NCI-H1436 treated with DMSO at 0.1 percent for 48 hours (cell line): ENCODE results near the gene C2orf78.
"Not testable (repeated sequence)": the region's sequence is repeated elsewhere in the genome, so short reads cannot be mapped to it uniquely, and the experiment has no call there.

Experiments used
- DNase-seq: peaks from one replicate; lab custom pipeline; 2025; lab: John Stamatoyannopoulos, UW

C2orf78 gene

GRCh38 chr2:73783883-73784282 is at the start of gene C2orf78:
TSS of gene C2orf78 (plus strand) at chr2:73784183. CDS start at chr2:73784310, 127 bp downstream.
- not testable (repeated sequence) for DNase-seq

GRCh38 chr2:73736378-73736777 is 47.6 kb upstream of the C2orf78 start:
- DNase-seq: no peak

DNA sequence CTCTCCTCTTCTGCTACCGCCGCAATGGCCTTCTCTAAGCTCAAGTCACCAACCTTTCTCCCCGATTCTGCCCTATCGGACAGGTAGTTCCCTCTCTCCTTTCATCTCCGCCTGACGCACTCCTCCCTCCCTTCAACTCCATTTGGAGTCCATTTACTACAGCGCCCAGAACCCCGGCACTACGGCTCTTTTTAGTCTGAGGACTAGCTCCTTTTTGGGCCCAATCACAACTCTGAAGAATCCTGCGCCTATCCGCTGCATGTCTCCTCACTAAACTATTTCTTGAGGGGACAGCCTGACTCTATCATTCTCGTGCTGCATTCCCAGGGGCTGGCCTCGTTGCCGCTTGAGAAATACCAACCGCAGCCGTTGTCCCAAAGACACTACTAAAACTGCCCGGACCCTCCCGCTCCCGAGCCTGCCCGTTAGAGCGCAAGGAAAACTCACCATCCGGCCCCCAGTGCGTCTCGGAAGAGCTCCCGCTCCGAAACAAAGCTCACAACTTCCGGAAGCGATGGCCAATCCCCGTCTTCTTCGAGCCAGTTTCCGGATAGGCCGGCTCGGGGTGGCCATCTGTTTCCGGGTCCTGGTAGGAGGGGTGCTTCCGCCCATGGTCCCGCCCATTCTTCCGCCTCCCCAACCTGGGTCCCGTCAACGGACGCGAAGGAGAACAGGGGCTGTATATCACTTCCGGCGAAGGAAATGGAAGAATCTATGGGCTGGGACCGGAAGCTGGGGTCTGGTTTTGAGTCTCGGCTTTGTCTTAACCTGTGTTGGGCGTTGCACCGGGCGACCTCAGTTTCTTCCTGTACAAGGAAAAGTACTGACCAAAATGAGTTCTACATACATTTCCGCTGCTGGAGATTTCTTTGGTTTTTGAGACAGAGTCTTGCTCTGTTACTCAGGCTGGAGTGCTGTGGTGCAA is 46.9 kb upstream of the C2orf78 start, which contains the start of gene TPRKB:
TPRKB (minus strand) TSS at position 491 of the 925 bp plus-strand sequence. CDS start 2,776 bp downstream, outside the sequence.
- peak; percentile 87 for DNase-seq

DNA sequence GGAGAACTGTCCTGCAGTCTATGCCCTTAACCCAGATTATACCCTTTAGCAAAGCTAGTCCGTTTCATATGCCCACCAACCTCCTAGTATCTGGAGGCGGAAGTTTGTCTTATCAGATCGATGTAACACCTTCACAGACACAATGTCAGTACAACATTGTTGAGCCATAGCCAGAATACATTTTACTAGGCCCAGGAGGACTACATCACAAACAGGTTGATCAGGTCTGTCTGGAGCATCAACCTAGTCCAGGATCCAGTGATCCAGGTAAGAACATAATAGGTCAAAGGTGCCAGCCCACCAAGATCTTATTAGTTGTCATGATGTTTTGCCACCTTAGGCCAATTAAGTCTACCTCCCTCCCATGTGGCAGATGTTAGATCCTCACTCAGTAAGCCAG is 44.9 kb upstream of the C2orf78 start:
- no peak for DNase-seq

- DNase-seq: no peak
These were observed 43.2 kb upstream of the C2orf78 start for GRCh38 chr2:73740767-73741166.

DNA sequence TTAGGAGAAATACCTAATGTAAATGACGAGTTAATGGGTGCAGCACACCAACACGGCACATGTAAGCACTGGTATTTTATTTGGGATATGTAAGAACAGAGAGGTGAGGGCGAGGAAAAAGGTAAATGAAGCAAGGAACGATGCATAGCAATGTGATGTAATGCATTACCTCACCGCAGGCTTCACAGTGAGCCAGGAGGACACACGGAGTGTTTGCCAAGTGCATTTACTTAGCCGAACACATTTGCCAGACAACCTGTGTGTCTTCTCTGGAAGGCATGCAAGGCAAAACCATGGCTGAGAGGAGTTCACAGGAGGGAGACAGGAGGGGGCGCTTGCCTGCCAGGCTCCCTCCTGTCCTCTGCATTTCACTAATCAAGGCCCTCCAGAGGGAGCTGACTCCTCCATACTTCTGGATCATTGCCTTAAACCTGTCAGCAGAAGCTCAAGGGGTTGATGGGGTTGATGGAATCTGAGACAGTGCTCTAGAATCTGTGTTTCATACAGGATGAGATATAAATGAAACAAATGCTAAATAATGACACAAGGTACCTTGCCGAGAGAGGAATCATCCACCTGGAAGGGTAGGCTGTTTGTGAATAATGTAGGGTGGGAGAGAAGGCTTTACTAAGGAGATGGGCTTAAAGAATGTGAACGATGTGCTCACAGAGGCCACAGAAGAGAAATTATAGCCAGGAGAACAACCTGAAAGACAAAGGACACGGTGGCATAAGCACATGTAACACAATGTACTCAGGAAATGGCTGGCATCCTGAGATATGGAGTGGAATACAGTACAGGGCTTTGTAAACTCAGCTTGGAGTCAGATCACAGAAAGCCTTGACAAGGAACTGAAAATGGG is 37.7 kb upstream of the C2orf78 start:
- DNase-seq: no peak

DNA sequence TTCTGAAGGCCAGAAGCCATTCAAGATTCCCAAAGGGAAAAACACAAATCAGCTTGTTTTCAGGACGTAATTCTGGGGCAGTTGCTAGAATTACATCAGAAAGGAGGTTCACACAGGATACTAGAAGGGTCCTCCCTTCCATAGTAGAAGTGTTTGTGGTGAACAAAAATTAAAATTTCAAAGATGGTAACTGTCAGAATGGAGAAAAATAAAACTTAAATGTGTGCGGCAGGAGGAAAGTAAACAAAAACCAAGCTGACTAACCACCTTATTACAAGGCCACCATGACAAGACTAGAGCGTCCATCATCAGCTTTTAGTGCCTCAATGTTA is 37.1 kb upstream of the C2orf78 start:
- no peak for DNase-seq

GRCh38 chr2:73749314-73749713 is 34.7 kb upstream of the C2orf78 start:
- DNase-seq: no peak

DNA sequence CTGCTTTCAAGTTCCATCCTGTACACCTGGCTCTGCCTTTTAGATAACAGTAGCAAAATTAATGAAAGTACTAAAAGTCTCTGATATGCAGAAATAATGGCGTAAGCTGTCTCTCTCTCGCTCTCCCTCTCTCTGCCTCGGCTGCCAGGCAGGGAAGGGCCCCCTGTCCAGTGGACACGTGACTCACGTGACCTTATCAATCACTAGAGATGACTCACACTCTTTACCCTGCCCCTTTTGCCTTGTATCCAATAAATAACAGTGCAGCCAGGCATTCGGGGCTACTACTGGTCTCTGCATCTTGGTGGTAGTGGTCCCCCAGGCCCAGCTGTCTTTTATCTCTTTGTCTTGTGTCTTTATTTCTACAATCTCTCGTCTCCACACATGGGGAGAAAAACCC is 29.7 kb upstream of the C2orf78 start:
- DNase-seq: not testable (repeated sequence)

DNA sequence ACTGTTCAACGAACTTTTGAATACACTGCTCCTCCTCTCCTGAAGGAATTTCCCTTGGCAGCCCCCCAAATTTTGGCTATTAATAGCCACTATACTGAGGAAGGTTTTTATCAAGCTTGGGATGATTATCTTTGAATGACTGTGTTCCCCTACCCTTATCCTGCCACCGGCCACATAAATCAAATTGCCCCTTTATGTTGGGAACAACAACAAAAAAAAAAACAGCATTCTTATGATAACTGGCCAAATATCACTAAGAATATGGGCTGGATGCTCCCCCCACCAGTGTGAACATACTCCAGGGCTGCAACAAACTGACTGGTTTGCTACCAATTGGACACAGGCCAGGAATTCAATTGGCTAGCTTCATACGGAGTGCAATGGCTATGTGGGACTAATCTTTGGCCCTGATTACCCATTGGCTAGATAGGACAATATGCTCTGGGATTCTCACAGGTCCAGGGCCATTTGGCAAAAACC is 24.7 kb upstream of the C2orf78 start:
- DNase-seq: no peak

GRCh38 chr2:73759904-73760303 is 24.1 kb upstream of the C2orf78 start:
- DNase-seq: no peak

DNA sequence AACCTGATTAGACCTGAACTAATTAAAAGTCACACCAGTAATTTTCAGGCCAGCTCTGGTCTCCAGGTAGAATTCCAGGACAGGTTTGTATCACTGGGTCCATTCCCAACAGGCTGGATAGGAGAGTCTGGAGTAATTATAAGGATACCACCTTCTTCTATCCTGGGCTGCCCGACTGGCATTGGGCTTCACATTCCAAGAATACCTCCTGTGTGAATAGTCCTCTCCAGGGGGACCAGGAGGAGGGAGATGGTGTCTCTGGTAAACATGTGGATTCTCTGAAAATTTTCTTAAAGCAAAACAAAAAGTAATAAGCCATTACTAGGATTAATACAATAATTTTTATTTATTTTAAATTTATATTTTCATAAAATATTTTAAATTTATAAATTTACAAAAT is 21.4 kb upstream of the C2orf78 start:
- DNase-seq: no peak

- DNase-seq: no peak
These were observed 19.0 kb upstream of the C2orf78 start for GRCh38 chr2:73764945-73765344.

- no peak for DNase-seq
These were observed 17.6 kb upstream of the C2orf78 start for GRCh38 chr2:73766349-73766748.

- DNase-seq: no peak
These were observed 17.0 kb upstream of the C2orf78 start for GRCh38 chr2:73766994-73767393.

GRCh38 chr2:73770725-73771124 is 13.3 kb upstream of the C2orf78 start:
- DNase-seq: no peak

- DNase-seq: no peak
These were observed 11.2 kb upstream of the C2orf78 start for GRCh38 chr2:73772819-73773218.

- no peak for DNase-seq
These were observed 7.6 kb upstream of the C2orf78 start for GRCh38 chr2:73776381-73776780.

- no peak for DNase-seq
These were observed 7.0 kb upstream of the C2orf78 start for GRCh38 chr2:73776869-73777519.

GRCh38 chr2:73778867-73779466 is 5.0 kb upstream of the C2orf78 start:
- DNase-seq: not testable (repeated sequence)

DNA sequence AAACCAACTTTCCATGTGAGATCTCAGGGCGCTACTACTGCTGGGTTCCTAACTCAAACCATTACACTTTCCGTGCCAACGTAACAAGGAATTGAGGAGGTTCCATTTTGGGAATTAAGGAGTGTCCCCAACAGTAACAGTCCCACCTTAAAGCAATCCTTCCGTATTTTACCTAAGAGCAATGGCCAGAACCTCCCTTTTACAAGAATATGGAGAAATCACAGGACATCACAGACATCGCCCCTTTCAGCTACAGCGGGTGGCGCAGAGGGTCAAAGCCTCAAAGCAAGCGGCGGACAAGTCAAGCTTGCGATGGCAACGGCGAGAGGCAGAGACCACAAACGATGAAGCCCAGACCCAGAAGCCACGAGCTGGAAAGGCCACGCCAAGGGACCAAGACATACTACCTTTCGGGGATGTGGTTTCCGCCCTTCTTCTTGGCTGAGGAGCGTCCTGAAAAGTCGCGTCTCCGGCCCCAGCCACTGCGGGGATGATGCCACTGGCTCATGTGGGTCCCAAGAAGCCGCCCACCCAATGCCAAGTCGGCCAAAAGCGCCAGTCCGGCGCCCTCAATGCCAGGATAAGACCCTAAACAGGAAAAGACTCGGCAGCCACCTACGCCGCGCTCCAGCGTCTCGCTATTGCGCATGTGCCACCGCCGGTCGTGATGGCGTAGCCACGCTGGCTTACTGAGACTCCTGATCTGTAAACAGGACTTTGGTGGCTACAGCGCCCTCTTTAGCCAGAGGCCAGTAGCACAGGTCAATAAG is 4.3 kb upstream of the C2orf78 start, which contains the start of gene DUSP11:
DUSP11 (minus strand) TSS at position 637 of the 770 bp plus-strand sequence; CDS start at position 508, 129 bp downstream.
- peak; percentile 88 for DNase-seq
